Activated naive CD8-positive, alpha-beta T cell treated with anti-CD3 and anti-CD28 coated beads, Interleukin-2, amount 10 ng/mL, durations not matched to agents 7 days and 5 days (primary cell): ENCODE data around the gene RDH12. TPM values are rescaled to one million over a fixed set of nuclear protein-coding genes. Genes with fewer than 3 reads are reported as not detected.

Experiments
- ATAC-seq: fragments of 150-1000 bp; cut with Tn5 transposase; one replicate; pipeline ENCODE4 v1.10.0; 2021; ENCODE audit warnings: low read depth, moderate library complexity
- POLR2A ChIA-PET: fragments of 350-600 bp; sonication (Branson Sonifier 250); formaldehyde crosslinking; loops from one replicate; lab custom pipeline; 2021; ENCODE audit warnings: antibody characterized with exemption; lab: Charles Lee
- DNase-seq: peaks from one replicate; pipeline ENCODE4 v3.0.0; 2021
- H3K27ac Mint-ChIP-seq: one replicate; pipeline ENCODE4 v1.8.0; 2022; ENCODE audit warnings: mild to moderate bottlenecking, mixed read lengths
- H3K27me3 Mint-ChIP-seq: one replicate; pipeline ENCODE4 v1.8.0; 2022; ENCODE audit warnings: mild to moderate bottlenecking, moderate library complexity, mixed read lengths
- H3K36me3 Mint-ChIP-seq: one replicate; pipeline ENCODE4 v1.8.0; 2021; ENCODE audit warnings: mild to moderate bottlenecking, mixed read lengths
- H3K4me1 Mint-ChIP-seq: one replicate; pipeline ENCODE4 v1.8.0; 2021; ENCODE audit warnings: mixed read lengths
- H3K4me3 Mint-ChIP-seq: one replicate; pipeline ENCODE4 v1.8.0; 2022; ENCODE audit warnings: mild to moderate bottlenecking, moderate library complexity, mixed read lengths
- H3K9me3 Mint-ChIP-seq: one replicate; pipeline ENCODE4 v1.8.0; 2021; ENCODE audit warnings: mixed read lengths
- total RNA-seq, 2 experiments: library from RNA; stranded (reverse); gene quantifications; one replicate each; pipeline ENCODE4 v1.2.3, GENCODE V29; 2021

Gene RDH12
- total RNA-seq, 2 experiments from 2014 or later, result not detected

- Mint-ChIP-seq H3K27me3 (peaks cover 5% of the 10 kb centered on the region), H3K4me1 (no peaks in the 10 kb centered on the region), H3K4me3 (no peak overlapping the region), H3K9me3 (no peaks in the 10 kb centered on the region), H3K36me3 (no peaks in the 10 kb centered on the region), H3K27ac (no peak overlapping the region)
- DNase-seq (no peak), ATAC-seq (no peak)
- POLR2A ChIA-PET, result no interaction called here
Measured at GRCh38 chr14:67738740-67739504, 37.2 kb downstream of the RDH12 start.

- ATAC-seq (no peak), DNase-seq (no peak)
- H3K36me3 Mint-ChIP-seq, result peaks cover 23% of the 10 kb centered on the region
- H3K27me3 Mint-ChIP-seq, result peaks cover 1% of the 10 kb centered on the region
- no peak overlapping the region for H3K27ac Mint-ChIP-seq
- no peak overlapping the region for H3K4me3 Mint-ChIP-seq
- H3K9me3 Mint-ChIP-seq, result no peaks in the 10 kb centered on the region
- H3K4me1 Mint-ChIP-seq, result no peaks in the 10 kb centered on the region
- POLR2A ChIA-PET, result no interaction called here
Measured at GRCh38 chr14:67744046-67744445, 42.4 kb downstream of the RDH12 start.

GRCh38 chr14:67746927-67747326, 45.2 kb downstream of the RDH12 start:
- H3K27me3 Mint-ChIP-seq, result no peaks in the 10 kb centered on the region

GRCh38 chr14:67748312-67748711, 46.6 kb downstream of the RDH12 start:
- ATAC-seq (no peak), DNase-seq (no peak)
- Mint-ChIP-seq H3K4me3 (no peak overlapping the region), H3K4me1 (no peaks in the 10 kb centered on the region), H3K36me3 (peaks cover 30% of the 10 kb centered on the region), H3K9me3 (no peaks in the 10 kb centered on the region), H3K27me3 (no peaks in the 10 kb centered on the region), H3K27ac (no peak overlapping the region)
- POLR2A ChIA-PET, result no interaction called here

More at GRCh38 chr14:67746927-67747326, 45.2 kb downstream of the RDH12 start:
- DNase-seq, result no peak
- H3K4me3 Mint-ChIP-seq, result no peak overlapping the region
- H3K9me3 Mint-ChIP-seq, result no peaks in the 10 kb centered on the region
- H3K27ac Mint-ChIP-seq, result no peak overlapping the region
- peak; percentile 39 for ATAC-seq
- no peaks in the 10 kb centered on the region for H3K4me1 Mint-ChIP-seq
- POLR2A ChIA-PET, result no interaction called here
- H3K36me3 Mint-ChIP-seq, result peaks cover 27% of the 10 kb centered on the region

- H3K4me3 Mint-ChIP-seq, result no peak overlapping the region
- no peaks in the 10 kb centered on the region for H3K4me1 Mint-ChIP-seq
- no peak for ATAC-seq
- H3K27ac Mint-ChIP-seq, result peak overlapping the region; percentile 69
- no peak for DNase-seq
- H3K9me3 Mint-ChIP-seq, result no peaks in the 10 kb centered on the region
- POLR2A ChIA-PET, result no interaction called here
- H3K27me3 Mint-ChIP-seq, result no peaks in the 10 kb centered on the region
- H3K36me3 Mint-ChIP-seq, result peaks cover 37% of the 10 kb centered on the region
Measured at GRCh38 chr14:67749341-67750084, 47.8 kb downstream of the RDH12 start.

GRCh38 chr14:67756496-67756895, 54.8 kb downstream of the RDH12 start:
- peaks cover 28% of the 10 kb centered on the region for H3K36me3 Mint-ChIP-seq
- no peaks in the 10 kb centered on the region for H3K9me3 Mint-ChIP-seq
- H3K27ac Mint-ChIP-seq, result no peak overlapping the region
- H3K4me3 Mint-ChIP-seq, result no peak overlapping the region
- DNase-seq (no peak), ATAC-seq (no peak)
- no peaks in the 10 kb centered on the region for H3K4me1 Mint-ChIP-seq
- no peaks in the 10 kb centered on the region for H3K27me3 Mint-ChIP-seq
- POLR2A ChIA-PET, result no interaction called here

- Mint-ChIP-seq H3K27ac (no peak overlapping the region), H3K36me3 (peaks cover 26% of the 10 kb centered on the region), H3K9me3 (no peaks in the 10 kb centered on the region), H3K4me1 (peaks cover 3% of the 10 kb centered on the region), H3K27me3 (no peaks in the 10 kb centered on the region), H3K4me3 (no peak overlapping the region)
- ATAC-seq, result no peak
- POLR2A ChIA-PET, result no interaction called here
- DNase-seq, result no peak
Measured at GRCh38 chr14:67757175-67757574, 55.5 kb downstream of the RDH12 start.

GRCh38 chr14:67759916-67760315, 58.2 kb downstream of the RDH12 start:
- Mint-ChIP-seq H3K9me3 (no peaks in the 10 kb centered on the region), H3K27me3 (no peaks in the 10 kb centered on the region), H3K4me1 (peaks cover 5% of the 10 kb centered on the region), H3K4me3 (no peak overlapping the region), H3K36me3 (peaks cover 22% of the 10 kb centered on the region), H3K27ac (no peak overlapping the region)
- POLR2A ChIA-PET, result no interaction called here
- ATAC-seq (no peak), DNase-seq (no peak)

- H3K36me3 Mint-ChIP-seq, result peaks cover 12% of the 10 kb centered on the region
- no peak for ATAC-seq
- no peak for DNase-seq
- POLR2A ChIA-PET, result no interaction called here
- no peaks in the 10 kb centered on the region for H3K27me3 Mint-ChIP-seq
- H3K9me3 Mint-ChIP-seq, result no peaks in the 10 kb centered on the region
- peaks cover 5% of the 10 kb centered on the region for H3K4me1 Mint-ChIP-seq
- no peak overlapping the region for H3K4me3 Mint-ChIP-seq
- no peak overlapping the region for H3K27ac Mint-ChIP-seq
Measured at GRCh38 chr14:67762051-67762450, 60.4 kb downstream of the RDH12 start.

GRCh38 chr14:67763158-67763822, 61.6 kb downstream of the RDH12 start:
- H3K27me3 Mint-ChIP-seq, result no peaks in the 10 kb centered on the region
- DNase-seq (no peak), ATAC-seq (no peak)
- H3K4me3 Mint-ChIP-seq, result no peak overlapping the region
- H3K27ac Mint-ChIP-seq, result no peak overlapping the region
- POLR2A ChIA-PET, result no interaction called here
- peaks cover 6% of the 10 kb centered on the region for H3K36me3 Mint-ChIP-seq
- H3K9me3 Mint-ChIP-seq, result no peaks in the 10 kb centered on the region
- peaks cover 5% of the 10 kb centered on the region for H3K4me1 Mint-ChIP-seq

GRCh38 chr14:67764496-67764895, 62.8 kb downstream of the RDH12 start:
- Mint-ChIP-seq H3K4me1 (peaks cover 5% of the 10 kb centered on the region), H3K36me3 (peaks cover 9% of the 10 kb centered on the region)

GRCh38 chr14:67765192-67765834, 63.6 kb downstream of the RDH12 start:
- H3K4me3 Mint-ChIP-seq, result no peak overlapping the region
- POLR2A ChIA-PET, result interaction anchor here (0.9 kb wide), 1 partner anchor 70 kb away, joined by 4 read pairs; the partner anchor contains the start of gene RDH11
- H3K36me3 Mint-ChIP-seq, result peaks cover 13% of the 10 kb centered on the region
- H3K9me3 Mint-ChIP-seq, result no peaks in the 10 kb centered on the region
- peaks cover 5% of the 10 kb centered on the region for H3K4me1 Mint-ChIP-seq
- ATAC-seq (no peak), DNase-seq (no peak)
- H3K27me3 Mint-ChIP-seq, result no peaks in the 10 kb centered on the region
- no peak overlapping the region for H3K27ac Mint-ChIP-seq

More at GRCh38 chr14:67764496-67764895, 62.8 kb downstream of the RDH12 start:
- DNase-seq (no peak), ATAC-seq (no peak)
- Mint-ChIP-seq H3K9me3 (no peaks in the 10 kb centered on the region), H3K27me3 (no peaks in the 10 kb centered on the region), H3K4me3 (no peak overlapping the region), H3K27ac (no peak overlapping the region)
- POLR2A ChIA-PET, result no interaction called here

GRCh38 chr14:67766035-67766680, 64.5 kb downstream of the RDH12 start:
- H3K27ac Mint-ChIP-seq, result no peak overlapping the region
- ATAC-seq (no peak), DNase-seq (no peak)
- no peak overlapping the region for H3K4me3 Mint-ChIP-seq
- H3K4me1 Mint-ChIP-seq, result peaks cover 5% of the 10 kb centered on the region
- H3K9me3 Mint-ChIP-seq, result no peaks in the 10 kb centered on the region
- no peaks in the 10 kb centered on the region for H3K27me3 Mint-ChIP-seq
- POLR2A ChIA-PET, result interaction anchor here (0.9 kb wide), 1 partner anchor 70 kb away, joined by 4 read pairs; the partner anchor contains the start of gene RDH11
- peaks cover 14% of the 10 kb centered on the region for H3K36me3 Mint-ChIP-seq
